ENCODE measurements around the gene PHACTR4.

DNA sequence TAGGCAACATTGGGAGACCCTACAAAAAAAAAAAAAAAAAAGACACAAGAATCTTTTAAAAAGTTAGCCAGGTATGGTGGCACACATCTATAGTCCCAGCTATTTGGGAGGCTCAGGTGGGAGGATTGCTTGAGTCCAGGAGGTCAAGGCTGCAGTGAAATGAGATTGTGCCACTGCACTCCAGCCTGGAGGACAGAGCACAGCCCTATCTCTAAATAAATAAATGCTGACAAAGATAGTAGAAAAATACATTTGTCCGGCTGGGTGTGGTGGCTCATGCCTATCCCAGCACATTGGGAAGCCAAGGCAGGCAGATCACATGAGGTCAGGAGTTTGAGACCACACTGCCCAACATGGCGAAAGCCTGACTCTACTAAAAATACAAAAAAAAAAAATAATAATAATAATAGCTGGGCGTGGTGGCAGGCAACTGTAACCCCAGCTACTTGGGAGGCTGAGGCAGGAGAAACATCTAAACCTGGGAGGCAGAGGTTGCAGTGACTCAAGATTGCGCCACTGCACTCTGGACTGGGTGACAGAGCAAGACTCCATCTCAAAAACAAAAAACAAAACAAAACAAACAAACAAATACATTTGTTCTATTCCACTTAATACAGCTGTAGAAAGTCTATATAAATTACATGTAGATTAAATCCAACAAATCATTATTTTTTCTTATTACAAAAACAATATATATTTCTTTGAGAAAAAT lies 48.5 kb downstream of the PHACTR4 start:
- TF ChIP-seq, protein P1, sequence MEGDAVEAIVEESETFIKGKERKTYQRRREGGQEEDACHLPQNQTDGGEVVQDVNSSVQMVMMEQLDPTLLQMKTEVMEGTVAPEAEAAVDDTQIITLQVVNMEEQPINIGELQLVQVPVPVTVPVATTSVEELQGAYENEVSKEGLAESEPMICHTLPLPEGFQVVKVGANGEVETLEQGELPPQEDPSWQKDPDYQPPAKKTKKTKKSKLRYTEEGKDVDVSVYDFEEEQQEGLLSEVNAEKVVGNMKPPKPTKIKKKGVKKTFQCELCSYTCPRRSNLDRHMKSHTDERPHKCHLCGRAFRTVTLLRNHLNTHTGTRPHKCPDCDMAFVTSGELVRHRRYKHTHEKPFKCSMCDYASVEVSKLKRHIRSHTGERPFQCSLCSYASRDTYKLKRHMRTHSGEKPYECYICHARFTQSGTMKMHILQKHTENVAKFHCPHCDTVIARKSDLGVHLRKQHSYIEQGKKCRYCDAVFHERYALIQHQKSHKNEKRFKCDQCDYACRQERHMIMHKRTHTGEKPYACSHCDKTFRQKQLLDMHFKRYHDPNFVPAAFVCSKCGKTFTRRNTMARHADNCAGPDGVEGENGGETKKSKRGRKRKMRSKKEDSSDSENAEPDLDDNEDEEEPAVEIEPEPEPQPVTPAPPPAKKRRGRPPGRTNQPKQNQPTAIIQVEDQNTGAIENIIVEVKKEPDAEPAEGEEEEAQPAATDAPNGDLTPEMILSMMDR (IDR thresholded peaks at IDR 0.05; ENCODE audit: insufficient read depth, low read length, poor library complexity, severe bottlenecking): no peak
- TF ChIP-seq EZH2phosphoT487 (conservative IDR thresholded peaks at IDR 0.05; ENCODE audit: low read length): no peak

All from SU-DHL-6 (cell line).